A673 (cell line): ENCODE results near the gene WBP1L.

Experiments
- EZH2 ChIP-seq: fragments of 200-600 bp; sonication (generic); IDR thresholded peaks from 2 replicates; pipeline ENCODE4 v1.6.1; 2017; ENCODE audit warnings: borderline replicate concordance, low read depth, mild to moderate bottlenecking, mixed read lengths, antibody characterized with exemption, low read length; ENCODE audit not compliant: poor library complexity, severe bottlenecking
- TF ChIP-seq, protein P1 (sequence below): fragments of 300-800, 200-600 bp; sonication (generic); conservative IDR thresholded peaks from 2 replicates; pipeline ENCODE4 v1.5.1; 2017; ENCODE audit warnings: low read depth, mild to moderate bottlenecking, antibody characterized with exemption, low read length, moderate library complexity, mixed read lengths

GRCh38 chr10:102735065-102735562 is 8.6 kb upstream of the WBP1L start:
- TF ChIP-seq, protein P1, sequence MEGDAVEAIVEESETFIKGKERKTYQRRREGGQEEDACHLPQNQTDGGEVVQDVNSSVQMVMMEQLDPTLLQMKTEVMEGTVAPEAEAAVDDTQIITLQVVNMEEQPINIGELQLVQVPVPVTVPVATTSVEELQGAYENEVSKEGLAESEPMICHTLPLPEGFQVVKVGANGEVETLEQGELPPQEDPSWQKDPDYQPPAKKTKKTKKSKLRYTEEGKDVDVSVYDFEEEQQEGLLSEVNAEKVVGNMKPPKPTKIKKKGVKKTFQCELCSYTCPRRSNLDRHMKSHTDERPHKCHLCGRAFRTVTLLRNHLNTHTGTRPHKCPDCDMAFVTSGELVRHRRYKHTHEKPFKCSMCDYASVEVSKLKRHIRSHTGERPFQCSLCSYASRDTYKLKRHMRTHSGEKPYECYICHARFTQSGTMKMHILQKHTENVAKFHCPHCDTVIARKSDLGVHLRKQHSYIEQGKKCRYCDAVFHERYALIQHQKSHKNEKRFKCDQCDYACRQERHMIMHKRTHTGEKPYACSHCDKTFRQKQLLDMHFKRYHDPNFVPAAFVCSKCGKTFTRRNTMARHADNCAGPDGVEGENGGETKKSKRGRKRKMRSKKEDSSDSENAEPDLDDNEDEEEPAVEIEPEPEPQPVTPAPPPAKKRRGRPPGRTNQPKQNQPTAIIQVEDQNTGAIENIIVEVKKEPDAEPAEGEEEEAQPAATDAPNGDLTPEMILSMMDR = no peak
- no peak for TF ChIP-seq EZH2
